Keratinocyte (primary cell): ENCODE measurements around the gene DYNC1I1. TPM values are rescaled to one million over a fixed set of nuclear protein-coding genes. Genes with fewer than 3 reads are reported as not detected.

ENCODE experiments used
- DNase-seq: peaks from one replicate; pipeline ENCODE4 v3.0.0-alpha.2; 2011; ENCODE audit warnings: low read depth, missing footprints, low spot score
- FAIRE-seq: peaks from 2 replicates; lab custom pipeline; 2011; peaks lifted over from hg19 to GRCh38; lab: Jason Lieb, UNC
- H2AFZ ChIP-seq: 2 replicates; pipeline ENCODE4 v1.6.0; 2012; ENCODE audit warnings: low read length, control low read depth, inconsistent platforms; ENCODE audit not compliant: control insufficient read depth
- H3K27ac ChIP-seq: 2 replicates; pipeline ENCODE4 v1.5.1; 2011; ENCODE audit warnings: low read length; ENCODE audit not compliant: control insufficient read depth, insufficient read depth
- H3K27me3 ChIP-seq: 3 replicates; pipeline ENCODE4 v1.6.0; 2011; ENCODE audit warnings: low read length; ENCODE audit not compliant: control insufficient read depth, insufficient read depth; ENCODE audit errors: extremely low read depth
- H3K36me3 ChIP-seq, 2 experiments: 2 replicates in 1 of 2; 3 replicates in 1 of 2; pipeline ENCODE4 v1.5.1; 2011; ENCODE audit warnings: low read length in 2 of 2, mild to moderate bottlenecking in 1 of 2; ENCODE audit not compliant: control insufficient read depth in 2 of 2, insufficient read depth in 2 of 2; ENCODE audit errors: extremely low read depth in 1 of 2
- H3K4me1 ChIP-seq: 3 replicates; pipeline ENCODE4 v1.5.1; 2011; ENCODE audit warnings: low read length; ENCODE audit not compliant: control insufficient read depth, insufficient read depth; ENCODE audit errors: extremely low read depth
- H3K4me2 ChIP-seq: 3 replicates; pipeline ENCODE4 v1.6.0; 2011; ENCODE audit warnings: low read depth, low read length; ENCODE audit not compliant: control insufficient read depth, insufficient read depth; ENCODE audit errors: extremely low read depth
- H3K4me3 ChIP-seq, 3 experiments: fragments of 200-600 bp in 1 of 3; sonication (generic) in 1 of 3; 2 replicates in 2 of 3; 3 replicates in 1 of 3; pipeline ENCODE4 v1.5.1; 2011 to 2016; ENCODE audit warnings: low read length in 3 of 3, mild to moderate bottlenecking in 3 of 3, control low read depth in 2 of 3, inconsistent platforms in 1 of 3, low read depth in 1 of 3, mixed read lengths in 1 of 3, mixed run types in 1 of 3, moderate library complexity in 1 of 3; ENCODE audit not compliant: control insufficient read depth in 2 of 3, insufficient read depth in 2 of 3; ENCODE audit errors: extremely low read depth in 1 of 3
- H3K79me2 ChIP-seq: 2 replicates; pipeline ENCODE4 v1.6.0; 2012; ENCODE audit warnings: low read length; ENCODE audit not compliant: control insufficient read depth, insufficient read depth
- H3K9ac ChIP-seq: 3 replicates; pipeline ENCODE4 v1.6.0; 2011; ENCODE audit warnings: low read length; ENCODE audit not compliant: control insufficient read depth, insufficient read depth; ENCODE audit errors: extremely low read depth
- H3K9me1 ChIP-seq: 3 replicates; pipeline ENCODE4 v1.6.0; 2011; ENCODE audit warnings: low read length; ENCODE audit not compliant: control insufficient read depth, insufficient read depth; ENCODE audit errors: extremely low read depth
- H3K9me3 ChIP-seq: 2 replicates; pipeline ENCODE4 v1.5.1; 2012; ENCODE audit warnings: low read depth, low read length; ENCODE audit not compliant: control insufficient read depth
- H4K20me1 ChIP-seq: 3 replicates; pipeline ENCODE4 v1.6.0; 2011; ENCODE audit warnings: low read length; ENCODE audit not compliant: control insufficient read depth, insufficient read depth; ENCODE audit errors: extremely low read depth
- EZH2 ChIP-seq: IDR thresholded peaks from one replicate; pipeline ENCODE4 v1.6.1; 2012; ENCODE audit warnings: inconsistent platforms, mild to moderate bottlenecking, low read length, moderate library complexity
- dilution Hi-C: fragments of 300-500 bp; cut with MboI; formaldehyde crosslinking; loops from one replicate; pipeline ENCODE4 v1.7.0; 2020; ENCODE audit warnings: low sequenced_read_pairs; ENCODE audit not compliant: extremely low pct_ligation_motif_present
- polyA plus RNA-seq, 5 experiments: library from polyadenylated mRNA; depleted of rRNA in 3 of 5; stranded (reverse) in 3 of 5; stranded (forward) in 1 of 5; unstranded in 1 of 5; fragments of >200 nt; gene quantifications; 1 replicate in 1 of 5; 2 replicates in 3 of 5; 3 replicates in 1 of 5; pipeline versions ENCODE4 v1.2.1 to v1.2.3, GENCODE V29; 2011 to 2012; ENCODE audit warnings: missing spikeins in 2 of 5, low read depth in 1 of 5, low replicate concordance in 1 of 5
- TF ChIP-seq, protein P1 (sequence below), 3 experiments: IDR thresholded peaks in 1 of 3; conservative IDR thresholded peaks in 1 of 3; optimal IDR thresholded peaks in 1 of 3; 2 replicates in 2 of 3; 3 replicates in 1 of 3; pipeline versions ENCODE3 to v1.5.1; 2011; ENCODE audit warnings: low read length in 3 of 3, mild to moderate bottlenecking in 3 of 3, moderate library complexity in 2 of 3, control low read depth in 1 of 3, inconsistent platforms in 1 of 3; ENCODE audit not compliant: insufficient read depth in 2 of 3; ENCODE audit errors: extremely low read depth in 1 of 3

Gene DYNC1I1
- polyA plus RNA-seq, 1 donor (not counting 4 experiments of a cell fraction or from before 2014, with no cell fraction given), result 0.10 TPM

DNA sequence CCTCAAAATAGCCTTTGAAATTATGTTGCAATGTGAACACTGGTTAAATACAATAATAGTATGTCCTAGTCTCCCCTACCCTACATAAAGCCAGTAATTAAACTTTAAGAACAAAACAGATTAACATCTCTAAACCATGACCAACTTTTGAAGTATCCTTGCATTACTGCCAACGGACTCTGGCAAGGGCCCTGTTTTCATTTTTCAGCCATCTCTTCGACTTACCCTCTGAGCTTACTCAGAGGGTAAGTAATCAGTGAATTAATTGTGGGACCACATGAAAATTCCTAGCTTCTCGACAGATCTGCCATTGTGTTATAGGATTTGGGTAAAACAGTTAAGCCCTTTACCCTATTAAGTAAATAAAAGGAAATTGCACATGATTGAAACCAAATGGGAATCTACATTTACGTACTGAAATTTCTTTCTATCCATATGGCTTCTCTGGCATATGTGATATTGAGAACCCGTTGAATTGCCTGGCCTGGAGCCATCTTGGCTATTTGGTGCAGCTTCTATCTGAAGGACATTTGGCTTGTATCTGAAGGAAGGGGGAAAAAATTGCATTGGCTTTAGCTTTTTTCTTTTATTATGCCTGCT, 39.6 kb downstream of the DYNC1I1 start:
- Histone ChIP-seq H3K4me3 (no peak overlapping the region), H3K4me1 (no peaks in the 10 kb centered on the region), H4K20me1 (no peaks in the 10 kb centered on the region), H2AFZ (no peak overlapping the region), H3K27ac (no peak overlapping the region), H3K9ac (no peak overlapping the region), H3K9me3 (no peaks in the 10 kb centered on the region), H3K36me3 (no peaks in the 10 kb centered on the region), H3K9me1 (no peaks in the 10 kb centered on the region), H3K27me3 (no peaks in the 10 kb centered on the region), H3K4me2 (no peak overlapping the region), H3K79me2 (no peaks in the 10 kb centered on the region)
- DNase-seq, result no peak
- TF ChIP-seq, protein P1, sequence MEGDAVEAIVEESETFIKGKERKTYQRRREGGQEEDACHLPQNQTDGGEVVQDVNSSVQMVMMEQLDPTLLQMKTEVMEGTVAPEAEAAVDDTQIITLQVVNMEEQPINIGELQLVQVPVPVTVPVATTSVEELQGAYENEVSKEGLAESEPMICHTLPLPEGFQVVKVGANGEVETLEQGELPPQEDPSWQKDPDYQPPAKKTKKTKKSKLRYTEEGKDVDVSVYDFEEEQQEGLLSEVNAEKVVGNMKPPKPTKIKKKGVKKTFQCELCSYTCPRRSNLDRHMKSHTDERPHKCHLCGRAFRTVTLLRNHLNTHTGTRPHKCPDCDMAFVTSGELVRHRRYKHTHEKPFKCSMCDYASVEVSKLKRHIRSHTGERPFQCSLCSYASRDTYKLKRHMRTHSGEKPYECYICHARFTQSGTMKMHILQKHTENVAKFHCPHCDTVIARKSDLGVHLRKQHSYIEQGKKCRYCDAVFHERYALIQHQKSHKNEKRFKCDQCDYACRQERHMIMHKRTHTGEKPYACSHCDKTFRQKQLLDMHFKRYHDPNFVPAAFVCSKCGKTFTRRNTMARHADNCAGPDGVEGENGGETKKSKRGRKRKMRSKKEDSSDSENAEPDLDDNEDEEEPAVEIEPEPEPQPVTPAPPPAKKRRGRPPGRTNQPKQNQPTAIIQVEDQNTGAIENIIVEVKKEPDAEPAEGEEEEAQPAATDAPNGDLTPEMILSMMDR (optimal IDR thresholded peaks at IDR 0.05 in 1 of 3, IDR thresholded peaks at IDR 0.05 in 1 of 3, conservative IDR thresholded peaks at IDR 0.05 in 1 of 3; ENCODE audit: extremely low read depth in 1 of 3, insufficient read depth in 2 of 3, low read length in 3 of 3), result no peak
- FAIRE-seq, result no peak
- dilution Hi-C loops, result no loop called here

DNA sequence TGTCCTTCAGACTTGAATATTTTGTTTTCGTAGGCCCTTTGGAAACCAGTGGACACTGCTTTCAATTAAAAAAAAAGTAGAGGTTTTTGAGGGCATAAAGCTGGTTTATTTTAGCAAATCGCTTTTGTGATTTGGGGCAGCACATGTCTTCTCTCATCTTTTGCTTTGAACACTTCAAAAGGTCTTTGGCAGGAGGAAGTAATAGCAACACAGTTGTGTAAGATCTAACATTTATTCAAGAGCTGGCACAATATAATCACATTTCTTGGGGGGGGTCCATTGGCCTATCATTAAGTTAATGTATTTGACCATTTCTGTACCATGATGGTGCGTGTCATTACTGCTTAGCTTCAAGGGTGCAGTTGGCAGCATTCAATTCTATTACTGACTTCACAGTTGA, 42.4 kb downstream of the DYNC1I1 start:
- H3K4me3 ChIP-seq, result no peak overlapping the region

More for the DNA sequence above, 42.4 kb downstream of the DYNC1I1 start:
- no peak overlapping the region for H3K27ac ChIP-seq
- no peak overlapping the region for H2AFZ ChIP-seq
- no peak for DNase-seq
- TF ChIP-seq EZH2, result no peak
- TF ChIP-seq, protein P1 (optimal IDR thresholded peaks at IDR 0.05 in 1 of 3, IDR thresholded peaks at IDR 0.05 in 1 of 3, conservative IDR thresholded peaks at IDR 0.05 in 1 of 3; ENCODE audit: extremely low read depth in 1 of 3, insufficient read depth in 2 of 3, low read length in 3 of 3), result no peak
- no peak overlapping the region for H3K9ac ChIP-seq
- no peak overlapping the region for H3K4me2 ChIP-seq
- no peaks in the 10 kb centered on the region for H3K79me2 ChIP-seq
- no peak for FAIRE-seq
- H3K27me3 ChIP-seq, result no peaks in the 10 kb centered on the region
- no peaks in the 10 kb centered on the region for H4K20me1 ChIP-seq
- no peaks in the 10 kb centered on the region for H3K9me3 ChIP-seq
- no peaks in the 10 kb centered on the region for H3K36me3 ChIP-seq
- no peaks in the 10 kb centered on the region for H3K4me1 ChIP-seq
- dilution Hi-C loops, result no loop called here
- no peaks in the 10 kb centered on the region for H3K9me1 ChIP-seq
